Brain microvascular endothelial cell (primary cell): ENCODE measurements around the gene TNRC6B.
"Not testable (repeated sequence)": the region's sequence is repeated elsewhere in the genome, so short reads cannot be mapped to it uniquely, and the experiment has no call there.

Experiments used
- DNase-seq: peaks from one replicate; pipeline ENCODE4 v3.0.0-alpha.2; 2020
- H3K27ac ChIP-seq: fragments of 250-450 bp; sonication (Bioruptor Pico); 2 replicates; pipeline ENCODE4 v1.5.1; 2020; ENCODE audit warnings: mild to moderate bottlenecking, moderate library complexity
- H3K27me3 ChIP-seq: fragments of 250-450 bp; sonication (Bioruptor Pico); replicated peaks from 2 replicates; pipeline ENCODE4 v1.5.1; 2020; ENCODE audit warnings: mild to moderate bottlenecking
- H3K36me3 ChIP-seq: fragments of 250-450 bp; sonication (Bioruptor Pico); replicated peaks from 2 replicates; pipeline ENCODE4 v1.5.1; 2020; ENCODE audit warnings: mild to moderate bottlenecking
- H3K4me3 ChIP-seq: 2 replicates; pipeline ENCODE4 v1.5.1; 2011; ENCODE audit warnings: low read depth, mild to moderate bottlenecking, control low read depth, low read length, moderate library complexity
- CTCF ChIP-seq: IDR thresholded peaks from 2 replicates; pipeline ENCODE4 v1.5.1; 2011; ENCODE audit warnings: low read depth, mild to moderate bottlenecking, moderate library complexity, low read length, control low read depth, inconsistent platforms; ENCODE audit errors: missing control alignments
- in situ Hi-C: cut with HindIII; loops from 2 replicates; pipeline ENCODE4 v1.10.0; 2017; ENCODE audit warnings: low sequenced_read_pairs, low pct_ligation_motif_present

TNRC6B gene

DNA sequence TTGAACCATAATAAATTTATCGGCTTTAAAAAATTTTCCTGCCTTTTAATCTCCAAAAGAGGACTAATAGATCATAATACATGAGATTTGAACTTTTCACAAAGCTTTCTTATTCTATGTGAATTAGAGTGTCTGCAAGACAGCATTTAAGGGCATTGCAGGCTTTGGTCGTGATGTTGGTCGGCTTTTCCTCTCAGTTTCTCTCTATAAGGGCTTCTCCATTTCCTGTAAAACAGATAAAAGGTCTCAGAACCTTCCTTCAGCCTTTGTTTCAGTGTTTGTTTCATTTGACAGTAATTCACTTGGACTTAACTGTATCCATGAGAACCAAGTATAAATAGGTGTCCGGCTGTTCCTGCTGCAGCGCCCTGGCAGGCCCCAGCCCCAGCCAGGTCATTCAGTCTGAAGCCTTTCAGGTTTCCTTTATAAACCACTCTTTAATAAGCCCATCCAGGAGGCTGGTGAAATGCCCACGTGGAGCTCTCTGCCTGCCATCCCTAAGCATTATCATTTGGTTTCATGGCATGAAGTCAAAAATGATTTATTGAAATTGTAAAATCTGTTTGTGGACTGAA lies 131.4 kb downstream of the TNRC6B start:
- Histone ChIP-seq H3K27me3 (no peaks in the 10 kb centered on the region), H3K36me3 (peaks cover 39% of the 10 kb centered on the region), H3K27ac (no peak overlapping the region), H3K4me3 (no peak overlapping the region)
- in situ Hi-C loops, result no loop called here
- no peak for TF ChIP-seq CTCF
- no peak for DNase-seq

DNA sequence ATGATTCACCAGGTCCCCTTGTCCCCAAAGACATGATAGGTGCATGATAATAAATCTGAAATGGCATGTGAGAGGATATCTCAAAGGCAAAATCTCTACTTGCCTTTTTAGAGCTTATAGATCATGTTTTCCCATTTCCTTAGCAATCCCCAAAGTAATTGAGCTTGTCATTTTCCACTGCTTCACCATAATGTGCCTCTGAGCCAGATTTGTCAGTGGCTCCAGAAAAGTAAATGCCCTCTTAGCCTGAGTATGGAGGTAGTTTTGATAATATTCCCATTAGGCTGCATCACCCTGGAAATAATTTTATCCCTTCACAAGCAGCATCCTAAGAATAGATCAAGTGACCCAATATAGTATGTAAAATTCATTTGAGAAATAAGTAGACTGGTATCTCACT lies 131.9 kb downstream of the TNRC6B start:
- no peak overlapping the region for H3K4me3 ChIP-seq
- TF ChIP-seq CTCF, result no peak
- in situ Hi-C loops, result no loop called here
- peak overlapping the region; percentile 64 for H3K27ac ChIP-seq
- H3K27me3 ChIP-seq, result no peaks in the 10 kb centered on the region
- peaks cover 42% of the 10 kb centered on the region for H3K36me3 ChIP-seq
- no peak for DNase-seq

DNA sequence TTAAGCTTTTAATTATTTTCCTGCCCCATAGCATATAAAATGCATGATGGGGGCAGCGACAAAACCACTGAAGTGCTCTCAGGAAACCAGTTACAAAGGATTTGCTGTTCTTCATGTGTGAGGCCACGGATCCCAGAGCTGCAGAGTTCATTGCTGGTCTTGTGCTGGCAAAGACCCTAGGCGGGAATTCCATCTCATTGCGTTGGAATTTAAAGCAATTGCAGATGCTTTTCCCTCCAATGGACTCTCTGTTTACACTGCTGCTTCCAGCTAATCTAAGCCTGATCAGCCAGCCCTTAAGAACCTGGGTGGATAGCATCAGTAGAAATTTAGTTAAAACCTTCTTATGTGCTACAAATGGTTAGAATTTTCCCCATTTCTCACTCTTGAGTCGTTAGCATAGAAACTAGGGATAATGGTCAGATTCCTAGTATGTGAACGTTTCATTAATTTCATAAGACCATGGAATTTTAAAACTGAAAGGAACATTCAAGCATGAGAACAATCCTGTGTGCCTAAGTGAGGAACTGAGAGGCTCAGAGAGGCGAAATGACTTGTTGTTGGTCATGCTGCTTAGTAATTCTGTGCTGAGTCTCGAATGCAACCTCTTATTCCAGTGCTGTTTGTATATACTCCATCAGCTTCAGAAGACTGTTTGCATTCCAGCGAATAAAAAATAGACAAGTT lies 132.5 kb downstream of the TNRC6B start:
- Histone ChIP-seq H3K4me3 (no peak overlapping the region), H3K27ac (peak overlapping the region; percentile 64), H3K27me3 (no peaks in the 10 kb centered on the region), H3K36me3 (peaks cover 44% of the 10 kb centered on the region)
- in situ Hi-C loops, result no loop called here
- peak; percentile 77 for DNase-seq
- no peak for TF ChIP-seq CTCF

DNA sequence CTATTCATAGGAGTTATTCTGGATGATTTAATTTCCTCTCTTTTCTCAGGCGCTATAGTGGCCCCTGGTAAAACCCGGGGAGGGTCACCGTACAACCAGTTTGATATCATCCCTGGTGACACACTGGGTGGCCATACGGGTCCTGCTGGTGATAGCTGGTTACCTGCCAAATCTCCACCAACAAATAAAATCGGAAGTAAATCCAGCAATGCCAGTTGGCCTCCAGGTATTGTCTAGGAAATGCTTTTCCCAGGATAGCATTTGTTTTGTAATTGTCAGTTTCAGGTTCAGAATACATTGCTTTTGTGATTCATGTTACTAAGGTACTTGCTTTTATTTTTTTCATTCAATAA lies 133.0 kb downstream of the TNRC6B start:
- Histone ChIP-seq H3K4me3 (no peak overlapping the region), H3K36me3 (peaks cover 47% of the 10 kb centered on the region), H3K27ac (peak overlapping the region; percentile 64), H3K27me3 (no peaks in the 10 kb centered on the region)
- no peak for TF ChIP-seq CTCF
- in situ Hi-C loops, result no loop called here
- DNase-seq, result no peak

GRCh38 chr22:40311646-40312045 lies 133.9 kb downstream of the TNRC6B start:
- H3K27me3 ChIP-seq, in situ Hi-C loops, H3K27ac ChIP-seq, H3K4me3 ChIP-seq, DNase-seq: not testable (repeated sequence)
- peaks cover 54% of the 10 kb centered on the region for H3K36me3 ChIP-seq

- Histone ChIP-seq H3K27me3 (no peaks in the 10 kb centered on the region), H3K27ac (no peak overlapping the region), H3K36me3 (peaks cover 55% of the 10 kb centered on the region), H3K4me3 (no peak overlapping the region)
- TF ChIP-seq CTCF, result no peak
- in situ Hi-C loops, result no loop called here
- no peak for DNase-seq
Observed at GRCh38 chr22:40312050-40312449, 134.3 kb downstream of the TNRC6B start.
